CD4-positive, alpha-beta T cell treated with Interleukin-6 at 100 ng/mL for 8 hours (primary cell): ENCODE results near the gene BANP.
"Not testable (repeated sequence)": the region's sequence is repeated elsewhere in the genome, so short reads cannot be mapped to it uniquely, and the experiment has no call there.

Experiments used
- DNase-seq: peaks from one replicate; pipeline ENCODE4 v3.0.0-alpha.2; 2020; ENCODE audit warnings: mixed read lengths, low spot score

The BANP gene, protein sequence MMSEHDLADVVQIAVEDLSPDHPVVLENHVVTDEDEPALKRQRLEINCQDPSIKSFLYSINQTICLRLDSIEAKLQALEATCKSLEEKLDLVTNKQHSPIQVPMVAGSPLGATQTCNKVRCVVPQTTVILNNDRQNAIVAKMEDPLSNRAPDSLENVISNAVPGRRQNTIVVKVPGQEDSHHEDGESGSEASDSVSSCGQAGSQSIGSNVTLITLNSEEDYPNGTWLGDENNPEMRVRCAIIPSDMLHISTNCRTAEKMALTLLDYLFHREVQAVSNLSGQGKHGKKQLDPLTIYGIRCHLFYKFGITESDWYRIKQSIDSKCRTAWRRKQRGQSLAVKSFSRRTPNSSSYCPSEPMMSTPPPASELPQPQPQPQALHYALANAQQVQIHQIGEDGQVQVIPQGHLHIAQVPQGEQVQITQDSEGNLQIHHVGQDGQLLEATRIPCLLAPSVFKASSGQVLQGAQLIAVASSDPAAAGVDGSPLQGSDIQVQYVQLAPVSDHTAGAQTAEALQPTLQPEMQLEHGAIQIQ

DNA sequence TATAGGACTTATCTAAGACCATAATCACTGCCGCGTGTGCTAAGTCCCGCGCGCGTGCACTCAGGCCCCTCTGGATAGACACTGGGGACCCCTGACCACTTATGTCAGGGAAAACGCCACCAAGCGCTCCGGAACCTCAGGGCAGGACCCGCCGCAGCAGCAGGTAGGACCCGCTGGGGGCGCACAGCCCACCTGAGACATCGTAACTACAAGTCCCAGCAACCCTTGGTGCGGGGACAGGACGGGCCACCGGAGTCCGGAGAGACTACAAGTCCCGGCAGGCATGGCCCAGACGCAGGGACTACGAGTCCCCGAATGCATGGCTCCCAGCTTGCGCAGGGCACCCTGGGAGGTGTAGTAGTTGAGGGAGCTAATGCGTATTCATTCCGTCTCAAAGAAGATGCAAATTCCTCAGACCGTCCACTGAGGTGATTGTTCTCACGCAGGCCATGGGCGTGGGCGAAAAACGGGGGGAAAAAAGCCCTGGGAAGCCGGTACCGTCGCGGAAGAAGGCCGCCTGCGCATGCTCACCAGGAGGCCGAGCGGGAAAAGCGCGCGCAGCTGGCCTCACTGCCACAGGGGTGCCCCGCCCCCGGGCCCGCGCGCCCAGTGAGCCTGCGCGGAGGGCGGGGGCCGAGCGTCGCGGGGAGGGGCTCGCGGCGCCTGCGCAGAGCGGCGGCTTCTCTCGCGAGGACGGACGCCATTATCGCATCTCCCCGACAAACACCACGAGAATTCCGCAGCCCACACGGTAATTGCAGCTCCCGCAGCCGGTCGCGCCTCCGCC lies at the start of gene BANP:
Gene BANP (plus strand): TSS at position 670 of the 787 bp plus-strand sequence. CDS start 23,682 bp downstream, outside the sequence.
- peak; percentile 99 for DNase-seq

- DNase-seq: not testable (repeated sequence)
Measured at GRCh38 chr16:87904963-87905362, 46.3 kb upstream of the BANP start.

- not testable (repeated sequence) for DNase-seq
Measured at GRCh38 chr16:87905521-87905920, 45.7 kb upstream of the BANP start.

DNA sequence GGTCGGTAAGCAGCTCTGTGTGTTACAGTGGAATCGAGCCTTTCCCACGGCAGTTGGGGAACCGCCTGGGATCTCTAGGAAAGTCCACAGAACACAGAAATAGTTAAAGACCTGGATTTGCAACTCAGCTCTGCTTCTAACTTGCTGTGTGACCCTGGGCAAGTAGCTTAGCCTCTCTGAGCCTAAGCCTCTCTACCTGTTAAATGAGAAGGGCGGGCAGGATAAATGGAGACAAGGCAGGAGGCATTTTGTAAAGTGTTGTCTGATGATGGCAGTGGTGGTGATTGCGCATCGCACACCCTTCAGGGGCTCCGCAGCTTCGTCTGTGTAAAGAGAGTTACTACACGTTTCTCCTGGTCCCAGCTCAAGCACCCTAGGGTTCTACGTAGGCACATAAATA lies 43.1 kb upstream of the BANP start:
- not testable (repeated sequence) for DNase-seq

- DNase-seq: peak; percentile 74
Measured at GRCh38 chr16:87909203-87909935, 41.9 kb upstream of the BANP start.

GRCh38 chr16:87911106-87911763 lies 40.0 kb upstream of the BANP start:
- DNase-seq: not testable (repeated sequence)

DNA sequence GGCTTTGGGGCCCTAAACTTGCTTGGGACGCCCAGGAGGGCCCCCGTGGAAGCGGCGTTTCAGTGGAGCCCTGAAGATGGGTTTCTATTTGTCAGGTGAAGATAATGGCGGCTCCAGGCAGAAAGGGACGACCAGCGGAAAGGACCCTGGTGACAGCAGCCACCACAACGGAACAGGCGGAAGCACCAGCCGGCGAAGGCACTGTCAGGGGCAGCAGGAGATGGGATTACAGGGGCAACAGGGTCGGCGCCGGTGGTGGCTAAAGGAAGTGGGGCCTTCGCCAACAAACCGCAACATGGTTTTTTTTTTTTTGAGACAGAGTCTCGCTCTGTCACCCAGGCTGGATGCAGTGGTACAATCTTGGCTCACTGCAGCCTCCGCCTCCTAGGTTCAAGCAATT lies 38.5 kb upstream of the BANP start:
- DNase-seq: not testable (repeated sequence)

DNA sequence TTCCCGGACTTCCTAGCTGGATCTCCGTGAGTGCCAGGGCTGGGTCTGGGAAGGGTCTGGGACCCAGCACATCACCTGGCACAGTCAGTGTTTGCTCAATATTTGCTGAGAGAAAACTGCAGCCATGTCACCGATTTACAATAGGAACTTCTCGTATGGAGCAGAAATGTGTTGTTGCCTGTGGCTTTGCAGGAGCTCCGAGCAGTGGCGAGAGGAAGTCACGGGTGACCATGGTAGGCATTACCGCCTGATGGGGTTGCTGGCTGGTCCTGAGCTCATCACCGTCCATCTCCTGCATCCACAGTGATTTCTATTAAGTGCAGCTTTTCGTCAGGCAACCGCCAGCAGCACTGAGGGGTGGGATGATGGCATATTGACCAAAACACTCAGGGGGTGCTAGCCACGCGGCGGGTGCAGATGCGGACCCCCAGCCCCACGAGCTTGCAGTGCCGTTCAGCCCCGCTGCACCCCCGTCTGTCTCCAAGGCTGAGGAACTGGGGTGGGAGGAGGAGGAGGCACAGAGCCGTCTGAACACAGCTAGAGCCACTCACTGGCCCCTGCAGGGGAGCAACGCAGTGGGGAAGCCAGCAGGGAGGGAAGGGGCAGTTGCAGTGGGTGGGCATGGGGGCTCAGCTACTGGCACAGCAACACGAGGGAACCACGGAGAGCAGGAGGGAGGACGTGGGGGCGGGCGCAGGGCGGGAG lies 37.1 kb upstream of the BANP start:
- not testable (repeated sequence) for DNase-seq

GRCh38 chr16:87914812-87915211 lies 36.4 kb upstream of the BANP start:
- DNase-seq: no peak

DNA sequence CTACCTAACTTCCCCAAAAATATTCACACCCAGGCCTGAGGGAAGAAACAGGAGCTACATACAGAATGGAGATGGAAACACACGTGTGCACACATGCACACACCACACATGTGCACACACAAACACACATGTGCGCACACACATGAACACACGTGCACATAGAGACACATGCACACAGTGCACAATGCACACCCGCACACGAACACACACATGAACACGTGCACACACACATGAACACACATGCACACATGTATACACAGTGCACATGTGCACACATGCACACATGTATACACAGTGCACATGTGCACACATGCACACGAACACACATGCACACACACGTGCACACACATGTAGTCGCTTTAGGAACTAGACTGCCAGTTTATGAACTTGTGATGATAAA lies 33.7 kb upstream of the BANP start:
- no peak for DNase-seq

- DNase-seq: no peak
Measured at GRCh38 chr16:87918338-87918737, 32.9 kb upstream of the BANP start.

DNA sequence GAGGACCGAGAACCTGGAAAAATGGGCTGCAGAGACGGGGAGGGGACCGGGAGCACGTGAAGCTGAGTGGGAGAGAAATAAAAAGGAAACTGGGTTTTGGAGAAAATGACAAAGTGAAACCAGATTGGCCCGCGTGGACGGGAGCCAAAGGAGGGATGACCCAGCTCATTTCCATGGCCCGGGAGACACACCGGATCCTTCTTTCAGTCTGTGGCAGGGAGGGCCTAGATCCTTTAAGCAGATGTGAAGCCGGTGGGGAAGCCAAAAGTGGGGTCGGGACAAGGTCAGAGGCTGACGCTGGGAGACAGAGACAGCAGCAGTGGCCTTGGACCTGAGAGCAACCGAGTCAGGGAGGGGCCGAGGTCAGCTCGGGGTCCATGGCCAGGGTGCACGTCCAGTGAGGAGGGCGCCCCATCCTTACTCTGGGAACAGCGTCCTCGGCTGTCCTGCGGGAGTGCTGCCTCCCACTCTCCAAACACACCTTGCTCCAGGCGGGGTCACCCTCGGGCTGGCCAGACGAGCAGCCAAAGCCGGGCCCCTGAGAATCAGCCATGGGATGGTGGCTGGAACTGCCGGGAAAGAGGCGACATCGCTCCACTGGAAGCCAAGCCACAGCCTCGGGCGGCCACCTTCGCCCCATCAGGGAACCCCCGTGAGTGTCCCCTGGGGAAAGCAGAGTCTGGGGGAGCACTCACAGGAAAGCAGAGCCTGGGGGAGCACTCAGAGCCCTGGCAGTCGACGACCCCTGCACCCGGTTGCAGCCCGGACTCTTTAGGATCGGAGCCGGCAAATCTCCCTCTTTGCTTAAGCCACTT lies 32.2 kb upstream of the BANP start:
- no peak for DNase-seq

DNA sequence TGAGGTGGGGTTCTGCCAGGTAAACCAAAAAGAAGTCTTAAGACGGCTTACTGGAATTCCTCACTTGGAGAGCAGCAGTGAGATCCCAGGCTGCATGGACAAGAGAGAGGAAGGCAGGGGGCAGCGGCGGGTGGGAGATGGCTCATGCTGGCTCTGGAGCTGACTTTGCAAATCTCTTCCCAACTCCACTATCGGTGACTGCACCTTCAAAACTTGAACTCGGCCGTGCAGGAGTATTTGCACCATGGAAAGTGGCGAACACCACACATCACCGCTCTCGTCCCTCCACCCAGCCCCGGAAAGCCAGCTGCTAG lies 31.6 kb upstream of the BANP start:
- no peak for DNase-seq

DNA sequence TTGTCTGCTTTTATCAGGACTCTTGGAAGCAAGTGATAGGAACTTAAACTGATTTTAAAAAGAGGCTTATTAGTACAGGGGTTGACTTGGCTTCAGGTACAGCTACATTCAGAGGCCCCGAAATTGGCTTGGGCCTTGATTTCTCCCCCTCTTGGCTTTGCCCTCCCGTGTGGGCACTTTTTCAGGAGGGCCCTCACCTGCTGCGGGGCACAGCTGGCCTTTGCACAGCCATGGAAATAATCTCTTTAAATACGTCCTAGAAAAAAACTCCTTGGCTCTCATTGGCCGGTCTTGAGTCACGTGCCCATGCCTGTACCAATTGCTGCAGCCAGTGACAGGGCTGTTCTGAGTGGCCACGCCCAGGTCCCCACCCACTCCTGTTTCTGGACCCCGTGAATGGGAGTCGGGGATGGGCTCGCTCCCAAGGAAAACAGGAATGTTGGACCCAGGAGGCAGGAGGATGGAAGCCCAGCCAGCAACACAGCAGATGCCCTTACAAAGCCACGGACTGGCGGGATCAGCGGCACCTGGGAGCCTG lies 29.9 kb upstream of the BANP start:
- no peak for DNase-seq

DNA sequence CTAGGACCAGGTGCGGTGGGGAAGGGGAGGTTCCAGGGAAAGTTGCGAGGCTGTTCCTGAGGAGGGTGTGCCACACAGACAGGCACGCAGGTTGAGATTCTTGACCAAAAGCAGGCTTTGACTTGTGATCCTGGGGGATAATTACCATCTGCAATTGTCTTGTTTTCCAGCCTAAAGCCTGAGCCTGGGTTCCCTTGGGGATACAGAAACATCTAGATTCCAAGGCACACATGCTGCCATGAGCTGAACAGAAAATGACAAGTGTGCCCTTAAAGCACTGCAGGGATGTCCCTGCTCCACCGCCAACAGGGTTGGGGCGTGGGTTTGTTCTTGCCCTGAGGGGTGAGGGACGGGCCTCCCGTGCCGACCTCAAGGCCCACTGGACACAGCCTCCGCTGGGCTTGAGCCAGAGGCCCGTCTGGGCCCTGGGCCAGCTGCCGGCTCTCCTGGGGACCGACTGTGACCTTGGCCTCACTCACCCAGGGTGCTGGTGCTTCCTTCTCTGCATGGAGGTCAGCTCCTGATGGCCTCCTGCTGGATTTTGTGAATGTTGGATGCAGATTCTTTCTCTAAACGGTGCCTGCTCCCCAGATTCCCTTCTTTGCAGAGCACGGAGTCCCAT lies 28.9 kb upstream of the BANP start:
- DNase-seq: no peak

GRCh38 chr16:87924041-87924810 lies 27.0 kb upstream of the BANP start:
- no peak for DNase-seq

DNA sequence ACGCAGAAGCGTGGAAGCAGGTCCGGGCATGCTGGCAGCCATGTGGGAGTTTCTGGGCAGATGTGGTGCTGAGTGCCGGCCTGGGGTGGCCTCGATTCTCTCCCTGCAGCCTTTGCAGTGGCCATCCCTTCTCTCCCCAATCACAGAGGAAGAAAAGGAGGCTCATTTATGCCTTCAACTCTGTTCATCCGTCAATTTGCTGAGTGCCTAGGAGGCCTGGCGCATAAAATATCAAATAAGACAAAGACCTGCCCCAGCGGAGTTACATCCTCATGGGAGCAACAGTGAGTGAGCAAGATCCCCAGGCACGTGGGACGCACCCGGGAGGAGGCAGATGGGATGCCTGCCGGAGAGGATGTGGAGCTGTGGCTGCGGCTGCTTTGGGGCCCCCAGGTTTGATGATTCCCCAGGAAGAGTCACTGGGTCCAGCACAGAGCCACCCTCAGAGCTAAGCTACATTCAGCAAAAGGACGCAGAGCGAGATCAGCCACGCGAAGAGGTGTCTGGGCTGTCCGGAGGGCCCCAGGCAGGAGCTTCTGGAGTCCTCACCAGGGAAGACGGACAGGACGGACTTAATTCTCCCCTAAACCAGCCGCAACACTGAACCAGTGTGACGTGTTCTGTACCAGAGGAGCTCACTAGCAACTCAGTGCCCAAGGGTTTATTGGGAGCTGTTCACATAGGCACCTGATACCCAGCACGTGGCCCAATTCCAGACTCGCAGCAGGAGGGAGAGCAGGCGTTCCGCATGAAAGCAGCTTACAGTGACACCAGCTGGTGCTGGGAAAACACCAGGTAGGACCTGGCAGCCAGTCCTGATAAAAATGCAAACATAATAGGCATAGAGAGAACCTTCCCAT lies 26.2 kb upstream of the BANP start:
- DNase-seq: no peak
